Measurements from ENCODE around the gene DPP9. TPM values are rescaled to one million over a fixed set of nuclear protein-coding genes. Genes with fewer than 3 reads are reported as not detected.

DPP9 gene
- total RNA-seq, 2 experiments from 2014 or later: 40.2 to 63.8 TPM

DNA sequence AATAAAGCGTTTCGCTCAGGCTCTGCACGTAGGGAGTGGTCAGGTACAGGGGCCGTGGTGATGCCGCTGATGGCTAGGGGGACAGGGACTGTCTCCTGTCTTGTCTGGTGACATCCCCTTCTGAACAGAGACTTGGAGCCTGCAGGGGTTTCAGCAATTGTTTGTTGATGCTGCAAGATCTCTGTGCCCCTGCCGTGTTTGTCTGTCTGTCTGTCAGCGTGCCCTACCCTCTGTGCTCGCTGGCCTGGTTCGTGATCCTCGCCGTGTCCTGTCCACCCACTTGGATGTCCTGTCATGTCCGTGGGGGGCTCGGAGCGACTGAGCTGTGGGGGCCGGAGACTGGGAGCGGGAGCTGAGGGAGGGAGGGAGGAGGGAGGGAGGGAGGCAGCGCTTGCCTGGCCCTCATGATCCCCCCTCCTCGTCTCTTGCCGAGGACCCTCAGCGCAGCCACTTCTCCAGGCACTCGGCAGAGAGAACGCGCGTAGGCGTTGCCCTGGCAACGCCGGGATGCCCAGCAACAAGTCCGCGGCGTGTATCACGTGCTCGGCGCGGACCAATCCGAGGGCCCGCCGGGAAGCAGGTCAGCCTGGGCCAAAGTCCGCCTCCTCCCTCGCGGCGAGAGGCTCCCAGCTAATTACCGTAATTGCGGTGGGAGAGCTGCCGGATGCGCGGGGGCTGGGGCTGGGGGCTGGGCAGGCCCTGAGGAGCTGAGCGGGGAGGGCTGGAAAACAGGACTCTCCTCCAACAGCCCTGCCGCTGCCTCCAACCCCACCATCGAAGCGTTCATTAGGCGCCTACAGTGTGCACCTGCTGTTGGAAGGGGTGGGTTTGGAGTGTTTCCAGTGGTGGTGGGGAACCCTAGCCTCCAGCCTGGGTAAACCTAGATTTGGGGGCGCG lies 36.0 kb upstream of the DPP9 start:
- ChIA-PET CTCF (ENCODE audit: unreplicated experiment) (no interaction called here), POLR2A (no interaction called here)
- Histone ChIP-seq H4K20me1 (ENCODE audit: insufficient read depth, low read length) (no peaks in the 10 kb centered on the region), H3K9me3 (ENCODE audit: low read length) (no peaks in the 10 kb centered on the region), H3K36me3 (ENCODE audit: insufficient read depth, low read length) (no peaks in the 10 kb centered on the region), H2AFZ (ENCODE audit: low read length) (no peak overlapping the region), H3K79me2 (ENCODE audit: insufficient read depth, low read depth, low read length) (no peaks in the 10 kb centered on the region), H3K27ac (ENCODE audit: low read depth, low read length, poor library complexity, severe bottlenecking) (no peak overlapping the region), H3K4me3 (ENCODE audit: low read depth, low read length, poor library complexity, severe bottlenecking) (peak overlapping the region; percentile 30), H3K4me2 (ENCODE audit: low read length) (peak overlapping the region; percentile 57), H3K9me2 (ENCODE audit: insufficient read depth, low read length) (no peaks in the 10 kb centered on the region), H3K4me1 (ENCODE audit: insufficient read depth, low read length, poor library complexity, severe bottlenecking) (peaks cover 5% of the 10 kb centered on the region)
- BruUV-seq (replicated peaks): no TSS peak
- TF ChIP-seq, protein P1, sequence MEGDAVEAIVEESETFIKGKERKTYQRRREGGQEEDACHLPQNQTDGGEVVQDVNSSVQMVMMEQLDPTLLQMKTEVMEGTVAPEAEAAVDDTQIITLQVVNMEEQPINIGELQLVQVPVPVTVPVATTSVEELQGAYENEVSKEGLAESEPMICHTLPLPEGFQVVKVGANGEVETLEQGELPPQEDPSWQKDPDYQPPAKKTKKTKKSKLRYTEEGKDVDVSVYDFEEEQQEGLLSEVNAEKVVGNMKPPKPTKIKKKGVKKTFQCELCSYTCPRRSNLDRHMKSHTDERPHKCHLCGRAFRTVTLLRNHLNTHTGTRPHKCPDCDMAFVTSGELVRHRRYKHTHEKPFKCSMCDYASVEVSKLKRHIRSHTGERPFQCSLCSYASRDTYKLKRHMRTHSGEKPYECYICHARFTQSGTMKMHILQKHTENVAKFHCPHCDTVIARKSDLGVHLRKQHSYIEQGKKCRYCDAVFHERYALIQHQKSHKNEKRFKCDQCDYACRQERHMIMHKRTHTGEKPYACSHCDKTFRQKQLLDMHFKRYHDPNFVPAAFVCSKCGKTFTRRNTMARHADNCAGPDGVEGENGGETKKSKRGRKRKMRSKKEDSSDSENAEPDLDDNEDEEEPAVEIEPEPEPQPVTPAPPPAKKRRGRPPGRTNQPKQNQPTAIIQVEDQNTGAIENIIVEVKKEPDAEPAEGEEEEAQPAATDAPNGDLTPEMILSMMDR (conservative IDR thresholded peaks at IDR 0.05; ENCODE audit: low read length): no peak
- no peak for TF ChIP-seq EZH2phosphoT487 (IDR thresholded peaks at IDR 0.05; ENCODE audit: borderline replicate concordance, low read depth, low read length)
- peak; percentile 55 for DNase-seq (ENCODE audit: low spot score)
- intact Hi-C loops (cut with micrococcal nuclease; ENCODE audit: unreplicated experiment): no loop called here

DNA sequence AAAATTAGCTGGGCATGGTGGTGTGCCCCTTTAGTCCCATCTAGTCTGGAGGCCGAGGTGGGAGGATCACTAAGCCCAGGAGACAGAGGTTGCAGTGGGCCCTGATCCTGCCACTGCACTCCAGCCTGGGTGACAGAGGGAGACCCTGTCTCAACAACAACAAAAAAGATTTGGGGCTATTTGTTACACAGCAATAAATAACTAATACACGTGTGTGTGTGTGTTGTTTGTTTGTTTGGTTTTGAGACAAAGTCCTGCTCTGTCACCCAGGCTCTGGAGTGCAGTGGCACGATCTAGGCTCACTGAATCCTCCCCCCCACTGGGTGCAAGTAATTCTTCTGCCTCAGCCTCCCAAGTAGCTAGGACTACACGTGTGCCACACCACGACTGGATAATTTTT lies 35.0 kb upstream of the DPP9 start:
- TF ChIP-seq EZH2phosphoT487 (IDR thresholded peaks at IDR 0.05; ENCODE audit: borderline replicate concordance, low read depth, low read length): no peak
- TF ChIP-seq, protein P1 (conservative IDR thresholded peaks at IDR 0.05; ENCODE audit: low read length): no peak
- POLR2A ChIA-PET: no interaction called here
- CTCF ChIA-PET (ENCODE audit: unreplicated experiment): no interaction called here

DNA sequence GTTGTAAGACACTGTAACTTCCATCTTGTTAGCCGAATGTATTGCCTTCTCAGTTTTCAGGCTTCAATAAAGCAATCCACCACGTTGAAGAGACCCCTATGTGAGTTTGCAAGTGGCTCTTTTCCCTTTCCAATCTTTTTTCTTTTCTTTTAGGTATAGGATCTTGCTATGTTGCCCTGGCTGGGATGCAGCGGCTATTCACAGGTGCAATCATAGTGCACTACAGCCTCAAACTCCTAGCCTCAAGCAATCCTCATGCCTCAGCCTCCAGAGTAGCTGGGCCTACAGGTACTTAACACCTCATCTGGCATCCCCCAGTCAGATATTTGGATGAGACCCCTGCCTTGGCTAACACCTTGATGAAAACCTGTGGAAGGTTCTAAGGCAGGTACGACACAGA lies 34.4 kb upstream of the DPP9 start:
- intact Hi-C loops (cut with micrococcal nuclease; ENCODE audit: unreplicated experiment): no loop called here
- Histone ChIP-seq H4K20me1 (ENCODE audit: insufficient read depth, low read length) (no peaks in the 10 kb centered on the region), H3K27ac (ENCODE audit: low read depth, low read length, poor library complexity, severe bottlenecking) (no peak overlapping the region), H3K9me3 (ENCODE audit: low read length) (no peaks in the 10 kb centered on the region), H3K4me2 (ENCODE audit: low read length) (no peak overlapping the region), H3K36me3 (ENCODE audit: insufficient read depth, low read length) (no peaks in the 10 kb centered on the region), H2AFZ (ENCODE audit: low read length) (no peak overlapping the region), H3K4me3 (ENCODE audit: low read depth, low read length, poor library complexity, severe bottlenecking) (no peak overlapping the region), H3K9me2 (ENCODE audit: insufficient read depth, low read length) (no peaks in the 10 kb centered on the region), H3K4me1 (ENCODE audit: insufficient read depth, low read length, poor library complexity, severe bottlenecking) (peaks cover 5% of the 10 kb centered on the region), H3K79me2 (ENCODE audit: insufficient read depth, low read depth, low read length) (no peaks in the 10 kb centered on the region)
- ChIA-PET CTCF (ENCODE audit: unreplicated experiment) (no interaction called here), POLR2A (no interaction called here)
- DNase-seq (ENCODE audit: low spot score): no peak
- TF ChIP-seq, protein P1 (conservative IDR thresholded peaks at IDR 0.05; ENCODE audit: low read length): no peak
- no peak for TF ChIP-seq EZH2phosphoT487 (IDR thresholded peaks at IDR 0.05; ENCODE audit: borderline replicate concordance, low read depth, low read length)
- BruUV-seq (replicated peaks): no TSS peak

More for the DNA sequence above, 35.0 kb upstream of the DPP9 start:
- no peaks in the 10 kb centered on the region for H4K20me1 ChIP-seq (ENCODE audit: insufficient read depth, low read length)
- H3K9me2 ChIP-seq (ENCODE audit: insufficient read depth, low read length): no peaks in the 10 kb centered on the region
- BruUV-seq (replicated peaks): no TSS peak
- H3K36me3 ChIP-seq (ENCODE audit: insufficient read depth, low read length): no peaks in the 10 kb centered on the region
- no peaks in the 10 kb centered on the region for H3K9me3 ChIP-seq (ENCODE audit: low read length)
- H3K79me2 ChIP-seq (ENCODE audit: insufficient read depth, low read depth, low read length): no peaks in the 10 kb centered on the region
- H3K4me3 ChIP-seq (ENCODE audit: low read depth, low read length, poor library complexity, severe bottlenecking): no peak overlapping the region
- no peak overlapping the region for H3K4me2 ChIP-seq (ENCODE audit: low read length)
- no peak for DNase-seq (ENCODE audit: low spot score)
- H2AFZ ChIP-seq (ENCODE audit: low read length): no peak overlapping the region
- peaks cover 5% of the 10 kb centered on the region for H3K4me1 ChIP-seq (ENCODE audit: insufficient read depth, low read length, poor library complexity, severe bottlenecking)
- intact Hi-C loops (cut with micrococcal nuclease; ENCODE audit: unreplicated experiment): no loop called here
- no peak overlapping the region for H3K27ac ChIP-seq (ENCODE audit: low read depth, low read length, poor library complexity, severe bottlenecking)

Data from OCI-LY7 (cell line).